Activated CD4-positive, alpha-beta memory T cell treated with anti-CD3 and anti-CD28 coated beads for 36 hours (primary cell): ENCODE data around the gene SPHKAP. TPM values are rescaled to one million over a fixed set of nuclear protein-coding genes. Genes with fewer than 3 reads are reported as not detected.
A peak's percentile ranks its signal among the peaks of the same experiment; 100 is the strongest.

Experiments used
- CTCF ChIA-PET: fragments of 350-600 bp; sonication (Branson Sonifier 250); formaldehyde crosslinking; loops from one replicate; lab custom pipeline; 2021; ENCODE audit warnings: antibody characterized with exemption, inconsistent platforms; lab: Charles Lee
- POLR2A ChIA-PET: fragments of 350-600 bp; sonication (Branson Sonifier 250); formaldehyde crosslinking; loops from one replicate; lab custom pipeline; 2021; ENCODE audit warnings: antibody characterized with exemption; lab: Charles Lee
- DNase-seq: peaks from one replicate; pipeline ENCODE4 v3.0.0-alpha.2; 2020
- H3K27ac Mint-ChIP-seq: one replicate; pipeline ENCODE4 v1.8.0; 2021; ENCODE audit warnings: mixed read lengths
- H3K27me3 Mint-ChIP-seq: one replicate; pipeline ENCODE4 v1.8.0; 2021; ENCODE audit warnings: mixed read lengths
- H3K36me3 Mint-ChIP-seq: one replicate; pipeline ENCODE4 v1.8.0; 2021; ENCODE audit warnings: mixed read lengths
- H3K4me1 Mint-ChIP-seq: one replicate; pipeline ENCODE4 v1.8.0; 2021; ENCODE audit warnings: low read depth, mixed read lengths
- H3K4me3 Mint-ChIP-seq: one replicate; pipeline ENCODE4 v1.8.0; 2021; ENCODE audit warnings: mild to moderate bottlenecking, mixed read lengths
- H3K9me3 Mint-ChIP-seq: one replicate; pipeline ENCODE4 v1.8.0; 2021; ENCODE audit warnings: mixed read lengths
- intact Hi-C: fragments of 100-400 bp; cut with micrococcal nuclease; formaldehyde crosslinking; loops from one replicate; pipeline ENCODE4 v1.15.1; 2023
- total RNA-seq, 2 experiments: library from RNA; stranded (reverse); gene quantifications; one replicate each; pipeline ENCODE4 v1.2.3, GENCODE V29; 2021

SPHKAP gene
- total RNA-seq, 2 experiments from 2014 or later, result not detected

- Mint-ChIP-seq H3K36me3 (no peaks in the 10 kb centered on the region), H3K27me3 (no peaks in the 10 kb centered on the region), H3K9me3 (no peaks in the 10 kb centered on the region), H3K4me3 (no peak overlapping the region), H3K27ac (no peak overlapping the region), H3K4me1 (no peaks in the 10 kb centered on the region)
- intact Hi-C loops, result no loop called here
- CTCF ChIA-PET, result no interaction called here
- POLR2A ChIA-PET, result no interaction called here
- no peak for DNase-seq
Observed at GRCh38 chr2:228135300-228135699, 46.2 kb downstream of the SPHKAP start.

GRCh38 chr2:228131833-228132232 lies 49.7 kb downstream of the SPHKAP start:
- no peaks in the 10 kb centered on the region for H3K9me3 Mint-ChIP-seq
- no peaks in the 10 kb centered on the region for H3K36me3 Mint-ChIP-seq
- CTCF ChIA-PET, result no interaction called here
- no peak overlapping the region for H3K27ac Mint-ChIP-seq
- POLR2A ChIA-PET, result no interaction called here
- H3K4me1 Mint-ChIP-seq, result no peaks in the 10 kb centered on the region
- H3K4me3 Mint-ChIP-seq, result no peak overlapping the region
- H3K27me3 Mint-ChIP-seq, result no peaks in the 10 kb centered on the region
- DNase-seq, result no peak
- intact Hi-C loops, result no loop called here

- Mint-ChIP-seq H3K27me3 (no peaks in the 10 kb centered on the region), H3K9me3 (no peaks in the 10 kb centered on the region), H3K27ac (no peak overlapping the region), H3K4me3 (no peak overlapping the region), H3K4me1 (no peaks in the 10 kb centered on the region), H3K36me3 (no peaks in the 10 kb centered on the region)
- POLR2A ChIA-PET, result no interaction called here
- DNase-seq, result no peak
- intact Hi-C loops, result no loop called here
- CTCF ChIA-PET, result no interaction called here
Observed at GRCh38 chr2:228126401-228126800, 55.1 kb downstream of the SPHKAP start.

- intact Hi-C loops, result no loop called here
- H3K9me3 Mint-ChIP-seq, result no peaks in the 10 kb centered on the region
- DNase-seq, result no peak
- no peak overlapping the region for H3K4me3 Mint-ChIP-seq
- CTCF ChIA-PET, result no interaction called here
- H3K36me3 Mint-ChIP-seq, result no peaks in the 10 kb centered on the region
- no peak overlapping the region for H3K27ac Mint-ChIP-seq
- H3K4me1 Mint-ChIP-seq, result no peaks in the 10 kb centered on the region
- POLR2A ChIA-PET, result no interaction called here
- H3K27me3 Mint-ChIP-seq, result no peaks in the 10 kb centered on the region
Observed at GRCh38 chr2:228118940-228119339, 62.5 kb downstream of the SPHKAP start.

- intact Hi-C loops, result no loop called here
- Mint-ChIP-seq H3K27me3 (no peaks in the 10 kb centered on the region), H3K4me3 (no peak overlapping the region), H3K36me3 (no peaks in the 10 kb centered on the region), H3K4me1 (no peaks in the 10 kb centered on the region), H3K9me3 (peaks cover 9% of the 10 kb centered on the region), H3K27ac (no peak overlapping the region)
- ChIA-PET CTCF (no interaction called here), POLR2A (no interaction called here)
- no peak for DNase-seq
Observed at GRCh38 chr2:228107846-228108245, 73.6 kb downstream of the SPHKAP start.

GRCh38 chr2:228105526-228106250 lies 75.8 kb downstream of the SPHKAP start:
- no peak overlapping the region for H3K4me3 Mint-ChIP-seq
- no peak for DNase-seq
- no peaks in the 10 kb centered on the region for H3K4me1 Mint-ChIP-seq
- POLR2A ChIA-PET, result no interaction called here
- no peaks in the 10 kb centered on the region for H3K27me3 Mint-ChIP-seq
- peaks cover 12% of the 10 kb centered on the region for H3K9me3 Mint-ChIP-seq
- no peaks in the 10 kb centered on the region for H3K36me3 Mint-ChIP-seq
- CTCF ChIA-PET, result no interaction called here
- no peak overlapping the region for H3K27ac Mint-ChIP-seq
- intact Hi-C loops, result no loop called here

GRCh38 chr2:228104215-228104614 lies 77.3 kb downstream of the SPHKAP start:
- Mint-ChIP-seq H3K4me3 (no peak overlapping the region), H3K27ac (no peak overlapping the region), H3K9me3 (peaks cover 19% of the 10 kb centered on the region), H3K4me1 (no peaks in the 10 kb centered on the region), H3K36me3 (no peaks in the 10 kb centered on the region), H3K27me3 (no peaks in the 10 kb centered on the region)
- no peak for DNase-seq
- ChIA-PET POLR2A (no interaction called here), CTCF (interaction anchor here (0.6 kb wide), 1 partner anchor 380 kb away, joined by 3 read pairs; no protein-coding TSS in a partner anchor)
- intact Hi-C loops, result no loop called here

GRCh38 chr2:228103379-228103778 lies 78.1 kb downstream of the SPHKAP start:
- no peak for DNase-seq
- Mint-ChIP-seq H3K9me3 (peaks cover 26% of the 10 kb centered on the region), H3K27ac (no peak overlapping the region), H3K4me3 (no peak overlapping the region), H3K27me3 (no peaks in the 10 kb centered on the region), H3K36me3 (no peaks in the 10 kb centered on the region), H3K4me1 (no peaks in the 10 kb centered on the region)
- intact Hi-C loops, result no loop called here
- ChIA-PET CTCF (no interaction called here), POLR2A (no interaction called here)

GRCh38 chr2:228102949-228103348 lies 78.5 kb downstream of the SPHKAP start:
- intact Hi-C loops, result no loop called here
- no peaks in the 10 kb centered on the region for H3K36me3 Mint-ChIP-seq
- no peak overlapping the region for H3K4me3 Mint-ChIP-seq
- DNase-seq, result peak; percentile 14
- H3K9me3 Mint-ChIP-seq, result peaks cover 26% of the 10 kb centered on the region
- CTCF ChIA-PET, result no interaction called here
- POLR2A ChIA-PET, result no interaction called here
- H3K27ac Mint-ChIP-seq, result no peak overlapping the region
- no peaks in the 10 kb centered on the region for H3K27me3 Mint-ChIP-seq
- H3K4me1 Mint-ChIP-seq, result no peaks in the 10 kb centered on the region

GRCh38 chr2:228094377-228094921 lies 87.0 kb downstream of the SPHKAP start:
- Mint-ChIP-seq H3K4me1 (no peaks in the 10 kb centered on the region), H3K27me3 (no peaks in the 10 kb centered on the region), H3K27ac (no peak overlapping the region), H3K4me3 (no peak overlapping the region), H3K36me3 (no peaks in the 10 kb centered on the region), H3K9me3 (peaks cover 21% of the 10 kb centered on the region)
- no peak for DNase-seq
- ChIA-PET POLR2A (no interaction called here), CTCF (no interaction called here)
- intact Hi-C loops, result no loop called here

- no peaks in the 10 kb centered on the region for H3K4me1 Mint-ChIP-seq
- no peak overlapping the region for H3K27ac Mint-ChIP-seq
- no peaks in the 10 kb centered on the region for H3K36me3 Mint-ChIP-seq
- intact Hi-C loops, result no loop called here
- no peaks in the 10 kb centered on the region for H3K27me3 Mint-ChIP-seq
- no peak overlapping the region for H3K4me3 Mint-ChIP-seq
- CTCF ChIA-PET, result no interaction called here
- peaks cover 15% of the 10 kb centered on the region for H3K9me3 Mint-ChIP-seq
- DNase-seq, result no peak
- POLR2A ChIA-PET, result no interaction called here
Observed at GRCh38 chr2:228092056-228092455, 89.4 kb downstream of the SPHKAP start.

- peaks cover 15% of the 10 kb centered on the region for H3K9me3 Mint-ChIP-seq
- CTCF ChIA-PET, result no interaction called here
- intact Hi-C loops, result no loop called here
- H3K27ac Mint-ChIP-seq, result no peak overlapping the region
- H3K4me3 Mint-ChIP-seq, result no peak overlapping the region
- H3K27me3 Mint-ChIP-seq, result peaks cover 1% of the 10 kb centered on the region
- H3K36me3 Mint-ChIP-seq, result no peaks in the 10 kb centered on the region
- POLR2A ChIA-PET, result no interaction called here
- no peak for DNase-seq
- no peaks in the 10 kb centered on the region for H3K4me1 Mint-ChIP-seq
Observed at GRCh38 chr2:228086561-228086960, 94.9 kb downstream of the SPHKAP start.

GRCh38 chr2:228084717-228085116 lies 96.8 kb downstream of the SPHKAP start:
- peaks cover 7% of the 10 kb centered on the region for H3K9me3 Mint-ChIP-seq

More at GRCh38 chr2:228084717-228085116, 96.8 kb downstream of the SPHKAP start:
- Mint-ChIP-seq H3K4me3 (no peak overlapping the region), H3K27me3 (peaks cover 1% of the 10 kb centered on the region), H3K27ac (no peak overlapping the region), H3K36me3 (no peaks in the 10 kb centered on the region), H3K4me1 (no peaks in the 10 kb centered on the region)
- CTCF ChIA-PET, result no interaction called here
- no peak for DNase-seq
- POLR2A ChIA-PET, result no interaction called here
- intact Hi-C loops, result no loop called here
